PC-9 (cell line): ENCODE results near the gene DDX10.

Source experiments
- EZH2 ChIP-seq: fragments of 200-600 bp; sonication (generic); IDR thresholded peaks from 2 replicates; pipeline ENCODE4 v1.8.0; 2017; ENCODE audit warnings: antibody characterized with exemption, low read depth
- TF ChIP-seq, protein P1 (sequence below): fragments of 200-600 bp; sonication (generic); conservative IDR thresholded peaks from 2 replicates; pipeline ENCODE4 v1.6.1; 2017; ENCODE audit warnings: mixed run types, antibody characterized with exemption, mild to moderate bottlenecking, moderate library complexity

GRCh38 chr11:108713076-108713790, 48.4 kb downstream of the DDX10 start:
- TF ChIP-seq, protein P1, sequence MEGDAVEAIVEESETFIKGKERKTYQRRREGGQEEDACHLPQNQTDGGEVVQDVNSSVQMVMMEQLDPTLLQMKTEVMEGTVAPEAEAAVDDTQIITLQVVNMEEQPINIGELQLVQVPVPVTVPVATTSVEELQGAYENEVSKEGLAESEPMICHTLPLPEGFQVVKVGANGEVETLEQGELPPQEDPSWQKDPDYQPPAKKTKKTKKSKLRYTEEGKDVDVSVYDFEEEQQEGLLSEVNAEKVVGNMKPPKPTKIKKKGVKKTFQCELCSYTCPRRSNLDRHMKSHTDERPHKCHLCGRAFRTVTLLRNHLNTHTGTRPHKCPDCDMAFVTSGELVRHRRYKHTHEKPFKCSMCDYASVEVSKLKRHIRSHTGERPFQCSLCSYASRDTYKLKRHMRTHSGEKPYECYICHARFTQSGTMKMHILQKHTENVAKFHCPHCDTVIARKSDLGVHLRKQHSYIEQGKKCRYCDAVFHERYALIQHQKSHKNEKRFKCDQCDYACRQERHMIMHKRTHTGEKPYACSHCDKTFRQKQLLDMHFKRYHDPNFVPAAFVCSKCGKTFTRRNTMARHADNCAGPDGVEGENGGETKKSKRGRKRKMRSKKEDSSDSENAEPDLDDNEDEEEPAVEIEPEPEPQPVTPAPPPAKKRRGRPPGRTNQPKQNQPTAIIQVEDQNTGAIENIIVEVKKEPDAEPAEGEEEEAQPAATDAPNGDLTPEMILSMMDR = no peak
- TF ChIP-seq EZH2 = no peak
